HUES64 (cell line): ENCODE results near the gene ZNF827.

ENCODE experiments used
- H3K27ac ChIP-seq: 2 replicates; pipeline ENCODE4 v1.7.0; 2013; ENCODE audit warnings: low read depth, low read length, inconsistent platforms
- H3K27me3 ChIP-seq: 2 replicates; pipeline ENCODE4 v1.6.1; 2013; ENCODE audit warnings: mild to moderate bottlenecking, low read length; ENCODE audit not compliant: insufficient read depth
- H3K36me3 ChIP-seq: 2 replicates; pipeline ENCODE4 v1.6.1; 2013; ENCODE audit warnings: mild to moderate bottlenecking, low read length; ENCODE audit not compliant: insufficient read depth
- H3K4me1 ChIP-seq: 2 replicates; pipeline ENCODE4 v1.6.1; 2013; ENCODE audit warnings: mild to moderate bottlenecking, low read length, moderate library complexity; ENCODE audit not compliant: insufficient read depth
- H3K4me3 ChIP-seq: 2 replicates; pipeline ENCODE4 v1.5.1; 2013; ENCODE audit warnings: mild to moderate bottlenecking, low read length, moderate library complexity
- H3K9ac ChIP-seq: 2 replicates; pipeline ENCODE4 v1.6.1; 2013; ENCODE audit warnings: mild to moderate bottlenecking, low read depth, low read length
- H3K9me3 ChIP-seq: 2 replicates; pipeline ENCODE4 v1.6.1; 2013; ENCODE audit warnings: low read depth, low read length; ENCODE audit not compliant: insufficient read depth
- WGBS: fragments of 150-250, 120-280 bp; methylation state at CpG from one replicate; pipeline ENCODE4 v1.1.7; 2013; ENCODE audit warnings: missing lambda C conversion rate; 5-methylcytosine and 5-hydroxymethylcytosine counted together

Gene ZNF827

GRCh38 chr4:145944886-145945285 lies 6.3 kb upstream of the ZNF827 start:
- H3K4me3 ChIP-seq = no peak overlapping the region
- H3K36me3 ChIP-seq = no peaks in the 10 kb centered on the region
- 0 out of 2 replicates have a peak, but pooled peaks cover 2% of the 10 kb centered on the region for H3K4me1 ChIP-seq
- no peak overlapping the region for H3K27ac ChIP-seq
- 92% methylated on average over 2 of the region's 2 CpGs for WGBS
- H3K9me3 ChIP-seq = no peaks in the 10 kb centered on the region
- H3K9ac ChIP-seq = no peak overlapping the region
- H3K27me3 ChIP-seq = no peaks in the 10 kb centered on the region

- H3K27ac ChIP-seq = no peak overlapping the region
Observed at GRCh38 chr4:145939856-145940255, 1.2 kb upstream of the ZNF827 start.

DNA sequence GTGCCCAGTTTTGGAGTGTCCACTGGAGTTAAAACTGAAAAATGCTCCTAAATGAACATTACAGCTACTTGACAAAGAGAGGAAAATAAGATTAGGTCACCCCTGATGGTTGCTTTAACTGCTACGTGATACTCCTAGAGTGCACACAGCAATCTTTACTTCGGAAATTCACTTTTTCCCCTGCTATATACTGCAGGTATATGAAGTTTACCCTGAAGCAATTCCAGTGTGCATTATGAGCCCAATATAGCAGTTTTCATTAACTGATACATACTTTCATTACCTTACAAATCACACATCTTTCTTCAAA lies 773 bp upstream of the ZNF827 start:
- Histone ChIP-seq H3K9me3 (no peaks in the 10 kb centered on the region), H3K36me3 (no peaks in the 10 kb centered on the region), H3K9ac (peak overlapping the region; percentile 96; the same call in 1 of the 2 replicates), H3K4me3 (peak overlapping the region; percentile 78), H3K4me1 (peaks cover 23% of the 10 kb centered on the region), H3K27me3 (no peaks in the 10 kb centered on the region; the same call in 1 of the 2 replicates), H3K27ac (no peak overlapping the region)
- WGBS = 44% methylated on average over 2 of the region's 2 CpGs

More at GRCh38 chr4:145939856-145940255, 1.2 kb upstream of the ZNF827 start:
- peak overlapping the region; percentile 78; the same call in 1 of the 2 replicates for H3K4me3 ChIP-seq
- H3K9ac ChIP-seq = no peak overlapping the region
- H3K36me3 ChIP-seq = no peaks in the 10 kb centered on the region
- no peaks in the 10 kb centered on the region; the same call in 1 of the 2 replicates for H3K27me3 ChIP-seq
- H3K9me3 ChIP-seq = no peaks in the 10 kb centered on the region
- H3K4me1 ChIP-seq = peaks cover 19% of the 10 kb centered on the region

DNA sequence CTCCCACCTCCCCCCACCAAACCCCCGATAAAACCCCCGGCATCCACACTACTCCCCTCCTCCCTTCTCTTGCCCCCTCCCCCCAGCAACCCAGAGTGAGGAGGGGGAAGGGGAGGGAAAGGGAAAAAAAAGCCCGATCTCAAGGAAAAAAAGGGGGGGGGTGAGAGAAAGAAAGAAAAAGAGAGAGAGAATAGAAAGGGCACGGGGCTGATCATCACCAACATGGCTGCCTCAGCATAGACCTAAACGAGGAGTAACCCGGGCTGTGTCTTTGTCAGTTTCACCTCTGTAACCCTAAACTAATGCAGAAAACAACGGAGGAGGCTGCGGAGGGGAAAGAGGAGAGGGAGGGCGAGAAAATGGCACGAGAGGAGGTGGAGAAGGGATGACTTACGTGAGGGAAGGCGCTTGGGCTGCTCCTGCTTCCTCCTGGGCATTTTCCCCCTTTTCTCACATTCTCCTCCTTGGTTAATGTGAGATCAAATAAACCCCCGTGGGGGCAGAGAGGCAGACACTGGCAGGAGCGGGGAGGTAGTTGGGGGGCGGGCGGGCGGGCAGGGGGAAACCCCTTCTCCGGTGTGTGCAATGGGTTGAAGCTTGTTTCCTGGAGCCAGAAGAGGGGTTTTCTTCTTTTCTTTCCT lies 532 bp downstream of the ZNF827 start:
- H3K27ac ChIP-seq = peak overlapping the region; percentile 97
- no peaks in the 10 kb centered on the region; the same call in 1 of the 2 replicates for H3K27me3 ChIP-seq
- H3K4me3 ChIP-seq = peak overlapping the region; percentile 78
- WGBS = 0% methylated on average over 9 of the region's 18 CpGs
- H3K36me3 ChIP-seq = no peaks in the 10 kb centered on the region; the same call in 1 of the 2 replicates
- peaks cover 37% of the 10 kb centered on the region for H3K4me1 ChIP-seq
- peak overlapping the region; percentile 96 for H3K9ac ChIP-seq
- H3K9me3 ChIP-seq = no peaks in the 10 kb centered on the region

DNA sequence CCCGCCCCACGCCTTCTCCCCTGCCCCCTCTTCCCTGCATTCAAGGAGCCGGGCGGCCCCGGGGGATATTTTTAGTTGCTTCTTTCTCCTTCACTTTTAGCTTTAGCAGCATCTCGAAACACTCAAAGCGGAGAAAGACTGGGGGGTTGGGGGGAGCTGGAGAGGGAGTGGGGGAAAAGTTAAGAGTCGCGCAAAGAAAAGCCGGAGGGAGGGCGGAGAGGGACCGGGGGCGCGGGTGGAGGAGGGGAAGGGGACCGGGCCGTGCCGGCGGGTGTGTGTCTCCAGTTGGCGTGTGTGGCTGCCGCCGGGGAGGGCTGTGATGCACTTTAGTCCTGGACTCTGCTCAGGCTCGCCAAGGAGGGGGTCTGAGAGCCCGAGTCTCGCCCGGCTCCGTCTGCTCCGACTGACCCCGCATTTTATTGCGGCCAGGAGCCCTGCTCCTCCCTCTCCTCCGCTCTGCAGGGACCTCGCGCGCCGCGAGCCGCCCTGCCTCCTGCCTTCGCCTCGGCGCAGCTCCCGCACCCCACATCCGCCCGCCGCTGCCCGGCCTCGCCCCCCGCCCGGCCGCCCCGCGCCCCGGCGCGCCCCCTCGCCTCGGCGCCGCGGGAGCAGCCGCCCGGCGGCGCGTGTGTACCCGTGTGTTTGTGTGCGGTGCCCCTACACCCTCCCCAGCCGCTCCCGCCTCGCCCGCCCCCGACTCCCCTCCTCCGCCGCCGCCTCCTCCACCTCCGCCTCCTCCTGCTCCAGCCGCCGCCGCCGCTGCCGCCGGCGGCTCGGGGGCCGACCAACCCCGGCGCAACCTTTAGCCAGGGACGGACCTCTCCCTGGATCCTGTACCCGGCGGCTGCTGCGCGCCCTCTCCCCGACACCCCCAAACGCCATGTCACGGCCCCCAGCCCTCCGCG lies 1.4 kb downstream of the ZNF827 start:
- Histone ChIP-seq H3K27ac (peak overlapping the region; percentile 97), H3K4me3 (peak overlapping the region; percentile 78), H3K27me3 (no peaks in the 10 kb centered on the region; the same call in 1 of the 2 replicates), H3K4me1 (peaks cover 38% of the 10 kb centered on the region), H3K9me3 (no peaks in the 10 kb centered on the region), H3K36me3 (no peaks in the 10 kb centered on the region; the same call in 1 of the 2 replicates), H3K9ac (peak overlapping the region; percentile 96)
- WGBS = under 1% methylated on average over 89 of the region's 95 CpGs

DNA sequence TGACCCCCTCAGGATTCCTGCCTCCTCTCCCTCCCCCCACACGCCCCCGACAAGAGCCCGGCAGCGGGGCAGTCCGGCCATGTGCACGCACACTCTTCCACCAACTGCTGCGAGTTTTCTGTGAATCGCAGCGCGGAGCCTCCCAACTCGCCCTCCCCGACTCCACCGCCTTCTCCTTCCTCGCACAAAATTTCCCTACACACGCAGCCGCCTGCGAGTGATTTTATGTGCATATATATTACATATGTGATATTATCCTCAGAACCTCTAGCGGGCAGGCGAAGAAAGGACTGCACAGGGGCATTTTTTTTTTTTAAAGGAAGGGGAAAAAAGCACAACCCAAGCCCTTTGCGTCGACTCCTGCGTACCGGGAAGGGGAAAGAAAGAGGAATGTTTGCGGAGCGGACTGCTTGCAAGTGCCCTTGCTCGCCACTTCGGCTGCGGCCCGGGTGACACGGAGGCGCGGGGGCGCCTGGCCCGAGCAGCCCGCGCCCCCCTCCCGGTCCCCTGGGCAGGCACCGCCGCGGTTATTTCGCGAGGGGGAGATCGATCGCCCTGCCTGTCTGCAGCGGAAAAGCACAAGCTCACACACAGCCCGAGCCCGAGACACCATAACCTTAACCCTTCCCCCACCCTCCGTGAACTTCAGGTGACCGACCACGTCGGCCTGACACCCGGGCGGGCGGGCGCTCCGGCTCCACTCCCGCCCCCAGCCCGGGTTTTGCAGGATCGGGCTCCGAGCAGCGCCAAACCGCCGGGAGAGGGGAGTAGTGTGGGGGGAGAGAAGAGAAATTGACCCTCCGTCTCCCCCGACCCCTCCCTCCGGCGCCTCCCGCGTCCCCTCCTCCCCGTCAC lies 2.3 kb downstream of the ZNF827 start:
- Histone ChIP-seq H3K4me1 (peaks cover 46% of the 10 kb centered on the region), H3K27ac (peak overlapping the region; percentile 97), H3K4me3 (peak overlapping the region; percentile 78), H3K9me3 (no peaks in the 10 kb centered on the region), H3K36me3 (no peaks in the 10 kb centered on the region; the same call in 1 of the 2 replicates), H3K9ac (peak overlapping the region; percentile 93), H3K27me3 (no peaks in the 10 kb centered on the region; the same call in 1 of the 2 replicates)
- WGBS = under 1% methylated on average over 61 of the region's 70 CpGs

DNA sequence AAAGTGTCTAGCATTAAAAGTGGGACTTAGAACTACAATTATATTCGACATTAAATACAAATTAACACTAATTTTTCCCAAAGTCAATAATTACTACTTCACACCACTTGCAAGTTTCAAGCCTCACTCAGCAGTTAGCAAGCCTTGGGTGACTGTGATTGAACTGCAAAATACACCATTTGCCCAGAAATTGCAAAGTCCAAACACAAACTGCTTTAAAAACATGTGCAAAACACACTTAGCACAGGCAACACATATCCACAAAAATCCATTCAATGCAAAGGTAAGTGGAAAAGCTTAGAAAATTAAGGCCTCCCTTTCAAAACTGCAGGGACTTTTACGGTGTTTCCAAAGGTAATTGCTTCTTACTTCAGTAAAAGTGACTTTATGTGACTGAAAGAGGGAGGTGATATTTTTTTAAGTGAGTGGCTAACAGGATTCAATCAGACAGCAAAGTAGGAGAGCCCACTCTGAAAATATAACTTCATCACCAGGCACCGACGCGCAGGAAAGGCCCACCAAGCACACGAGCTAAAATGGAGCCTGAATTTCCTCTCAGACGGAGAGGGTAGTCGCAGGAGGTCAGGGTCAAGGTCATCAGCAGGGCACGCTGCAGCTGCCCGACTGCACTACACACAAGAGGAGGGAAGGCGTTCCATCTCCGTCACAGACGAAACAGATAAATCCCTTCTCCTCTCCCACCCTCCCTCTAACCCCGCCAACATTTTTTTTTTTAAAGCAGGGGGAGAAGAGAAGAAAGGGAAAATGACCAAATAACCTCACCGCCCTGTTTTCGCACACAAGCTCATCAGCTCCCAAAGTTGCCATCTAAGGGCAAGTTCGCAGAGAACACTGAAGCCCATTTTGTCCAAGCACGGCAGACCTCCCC lies 3.1 kb downstream of the ZNF827 start:
- H3K27me3 ChIP-seq = no peaks in the 10 kb centered on the region; the same call in 1 of the 2 replicates
- 3% methylated on average over 17 of the region's 18 CpGs for WGBS
- no peaks in the 10 kb centered on the region; the same call in 1 of the 2 replicates for H3K36me3 ChIP-seq
- H3K27ac ChIP-seq = peak overlapping the region; percentile 97
- H3K4me1 ChIP-seq = peaks cover 49% of the 10 kb centered on the region
- no peaks in the 10 kb centered on the region for H3K9me3 ChIP-seq
- peak overlapping the region; percentile 78 for H3K4me3 ChIP-seq
- peak overlapping the region; percentile 93 for H3K9ac ChIP-seq

DNA sequence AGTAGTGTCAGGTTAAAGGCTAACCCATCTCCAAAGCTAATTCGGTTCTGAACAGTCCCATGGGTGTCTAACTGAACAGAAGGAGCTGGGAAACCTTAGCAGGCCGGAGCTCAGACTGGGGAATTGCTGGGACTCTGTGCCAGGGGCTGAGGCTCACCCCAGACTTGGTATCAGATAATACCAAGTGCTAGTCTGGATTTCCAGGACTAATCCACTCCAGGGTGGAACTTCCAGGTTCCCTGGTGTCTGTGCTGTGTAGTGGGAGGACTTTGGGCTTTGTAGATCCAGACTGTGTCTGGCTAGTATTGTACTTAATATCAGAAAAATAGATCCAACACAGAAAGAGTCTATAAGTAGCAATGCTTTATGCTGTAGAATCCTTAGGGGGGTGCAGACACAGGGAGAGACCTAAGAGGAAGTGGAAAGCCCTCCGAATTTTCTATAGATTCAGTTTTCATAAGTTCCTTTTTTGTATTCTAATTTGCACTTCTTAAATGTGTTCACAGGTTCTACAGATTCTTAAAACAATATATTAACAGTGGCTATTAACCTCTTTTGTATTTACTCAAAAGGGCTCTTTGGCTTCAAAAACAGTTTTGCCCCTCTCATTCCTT lies 4.1 kb downstream of the ZNF827 start:
- Histone ChIP-seq H3K27ac (no peak overlapping the region), H3K27me3 (no peaks in the 10 kb centered on the region; the same call in 1 of the 2 replicates), H3K4me3 (peak overlapping the region; percentile 78; the same call in 1 of the 2 replicates), H3K36me3 (no peaks in the 10 kb centered on the region; the same call in 1 of the 2 replicates), H3K9me3 (no peaks in the 10 kb centered on the region), H3K4me1 (peaks cover 49% of the 10 kb centered on the region), H3K9ac (no peak overlapping the region)
- 70% methylated on average over 3 of the region's 3 CpGs for WGBS

GRCh38 chr4:145933134-145933533 lies 5.5 kb downstream of the ZNF827 start:
- no peak overlapping the region for H3K27ac ChIP-seq
- 70% methylated on average over 1 of the region's 2 CpGs for WGBS
- H3K4me3 ChIP-seq = no peak overlapping the region
- H3K9ac ChIP-seq = no peak overlapping the region
- no peaks in the 10 kb centered on the region; the same call in 1 of the 2 replicates for H3K27me3 ChIP-seq
- peaks cover 44% of the 10 kb centered on the region for H3K4me1 ChIP-seq
- H3K36me3 ChIP-seq = no peaks in the 10 kb centered on the region; the same call in 1 of the 2 replicates
- H3K9me3 ChIP-seq = no peaks in the 10 kb centered on the region
